ENCODE data around the gene RAB1B.
"Not testable (repeated sequence)": the region's sequence is repeated elsewhere in the genome, so short reads cannot be mapped to it uniquely, and the experiment has no call there.

The RAB1B gene

DNA sequence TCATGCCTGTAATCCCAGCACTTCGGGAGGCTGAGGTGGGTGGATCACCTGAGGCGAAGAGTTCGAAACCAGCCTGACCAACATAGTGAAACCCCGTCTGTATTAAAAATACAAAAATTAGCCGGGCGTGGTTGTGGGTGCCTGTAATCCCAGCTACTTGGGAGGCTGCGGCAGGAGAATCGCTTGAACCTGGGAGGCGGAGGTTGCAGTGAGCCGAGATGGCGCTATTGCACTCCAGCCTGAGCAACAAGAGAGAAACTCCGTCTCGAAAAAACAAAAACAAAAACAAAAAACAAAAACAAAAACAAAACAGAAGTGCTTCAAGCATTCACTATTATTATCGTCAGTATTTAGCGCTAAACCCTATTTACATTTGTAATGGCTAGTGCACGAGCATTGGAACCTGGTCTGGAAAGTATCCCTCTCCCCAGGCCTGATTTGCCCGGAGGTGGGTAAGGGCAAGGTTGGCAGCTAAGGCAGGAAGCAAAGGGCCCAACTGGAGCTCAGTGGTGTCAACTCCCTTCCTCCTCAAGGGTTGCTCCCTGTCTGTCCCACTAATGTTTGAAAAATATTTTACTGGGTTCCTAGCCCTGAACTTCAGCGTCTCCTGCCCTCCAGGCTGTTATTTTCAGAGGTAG, 42.5 kb downstream of the RAB1B start:
- H3K36me3 Mint-ChIP-seq (ENCODE audit: low read depth); H3K27me3 Mint-ChIP-seq (ENCODE audit: low read depth); H3K4me3 Mint-ChIP-seq; H3K9me3 Mint-ChIP-seq; H3K4me1 Mint-ChIP-seq (ENCODE audit: low read depth): not testable (repeated sequence)
- peak overlapping the region; percentile 15 for H3K27ac Mint-ChIP-seq

DNA sequence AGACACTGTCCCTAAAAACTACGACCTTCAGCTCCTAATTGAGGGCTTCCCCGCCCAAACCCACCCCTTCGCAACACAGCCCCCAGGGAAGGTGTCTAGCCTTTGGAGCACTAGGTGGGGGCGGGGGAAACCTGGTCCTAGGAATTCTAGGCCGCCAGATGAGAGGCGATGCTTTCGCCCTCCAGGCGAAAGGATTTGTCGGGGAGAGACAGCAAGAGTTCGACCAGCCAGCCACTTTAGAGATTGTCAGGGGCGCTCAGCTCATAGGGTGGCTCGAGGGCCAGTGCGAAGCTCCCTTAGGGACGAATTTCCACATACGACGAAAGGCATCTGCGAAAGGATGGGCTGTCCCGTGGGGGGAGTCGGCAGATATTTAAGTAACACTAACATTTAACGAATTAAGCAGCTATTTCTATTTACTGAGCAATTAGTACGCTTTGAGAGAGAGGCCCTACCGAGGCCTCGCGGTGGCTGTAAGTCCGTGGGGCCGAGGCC, 43.1 kb downstream of the RAB1B start:
- H3K4me3 Mint-ChIP-seq, result peak overlapping the region; percentile 88
- peak overlapping the region; percentile 93 for H3K27ac Mint-ChIP-seq

DNA sequence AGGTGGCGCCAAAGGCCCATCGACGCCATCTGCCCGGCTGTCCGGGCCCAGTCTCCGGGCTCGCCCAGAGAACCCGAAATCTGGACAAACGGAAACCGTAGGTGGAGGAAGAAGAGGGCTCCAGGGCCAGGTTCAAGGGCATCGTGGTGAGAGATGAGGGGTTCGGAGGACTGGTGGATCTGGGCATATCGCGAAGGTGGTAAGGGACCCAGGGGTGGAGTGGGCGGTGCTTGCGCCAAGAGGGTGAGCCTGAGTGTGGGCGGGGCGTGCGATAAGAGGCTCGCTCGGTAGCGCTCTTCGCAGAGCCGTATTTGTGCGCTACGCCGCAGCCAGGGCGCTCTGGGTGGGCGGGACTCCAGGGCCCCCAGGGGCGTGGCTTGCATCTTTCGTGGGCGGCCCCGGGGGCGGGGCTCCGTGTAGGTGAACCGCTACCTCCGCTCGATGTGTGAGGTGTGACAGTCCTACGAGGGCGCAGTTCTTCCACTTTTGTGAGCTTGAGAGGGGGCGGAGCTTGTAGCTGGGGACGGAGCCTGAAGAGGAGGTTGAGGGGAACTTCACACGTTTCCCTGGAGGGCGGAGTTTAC, 43.6 kb downstream of the RAB1B start:
- H3K36me3 Mint-ChIP-seq (ENCODE audit: low read depth), result no peaks in the 10 kb centered on the region
- H3K27ac Mint-ChIP-seq, result peak overlapping the region; percentile 93
- peaks cover 9% of the 10 kb centered on the region for H3K27me3 Mint-ChIP-seq (ENCODE audit: low read depth)
- H3K4me3 Mint-ChIP-seq, result peak overlapping the region; percentile 88
- no peaks in the 10 kb centered on the region for H3K9me3 Mint-ChIP-seq
- peaks cover 6% of the 10 kb centered on the region for H3K4me1 Mint-ChIP-seq (ENCODE audit: low read depth)

More for the DNA sequence above, 43.1 kb downstream of the RAB1B start:
- Mint-ChIP-seq H3K9me3 (no peaks in the 10 kb centered on the region), H3K4me1 (ENCODE audit: low read depth) (peaks cover 6% of the 10 kb centered on the region), H3K27me3 (ENCODE audit: low read depth) (peaks cover 9% of the 10 kb centered on the region), H3K36me3 (ENCODE audit: low read depth) (no peaks in the 10 kb centered on the region)

DNA sequence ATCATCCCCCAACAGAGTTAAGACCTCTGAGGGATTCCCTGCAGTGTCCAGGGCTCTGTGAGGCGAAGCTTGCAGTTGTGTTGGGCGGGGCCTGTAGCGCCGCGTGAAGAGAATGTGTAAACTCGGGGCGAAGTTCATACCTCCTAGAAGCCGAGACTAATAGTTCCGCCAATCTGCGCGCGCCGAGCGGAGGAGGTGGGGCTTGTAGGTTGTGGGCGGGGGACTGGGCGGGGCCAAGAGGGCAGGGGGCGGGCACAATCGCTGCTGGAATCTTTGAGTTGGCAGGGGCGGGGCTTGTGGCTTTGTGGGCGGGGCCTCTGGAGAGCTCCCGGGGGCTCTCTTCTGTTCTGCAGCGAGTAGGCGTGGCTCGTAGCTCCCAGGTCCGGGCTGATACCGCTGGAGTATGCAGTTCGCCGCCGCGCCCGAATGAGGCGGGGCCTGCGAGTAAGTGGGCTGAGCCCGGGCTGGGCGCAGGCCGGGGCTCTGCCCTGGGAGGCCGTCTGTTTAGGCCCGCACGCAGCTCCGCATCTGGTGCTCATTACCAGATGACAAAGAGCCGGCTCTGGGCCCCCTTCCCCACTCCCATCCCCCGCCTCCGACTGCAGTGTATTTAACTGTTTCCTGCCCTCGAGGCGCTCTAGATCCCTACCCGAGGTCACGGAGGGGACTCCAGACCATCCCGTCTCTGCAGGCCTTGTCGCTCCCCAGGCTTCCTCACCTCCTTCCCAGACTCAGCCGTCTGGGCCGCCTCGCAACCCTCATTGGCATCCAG, 44.3 kb downstream of the RAB1B start:
- H3K4me1 Mint-ChIP-seq (ENCODE audit: low read depth), result peaks cover 10% of the 10 kb centered on the region
- H3K27ac Mint-ChIP-seq, result peak overlapping the region; percentile 93
- peaks cover 5% of the 10 kb centered on the region for H3K27me3 Mint-ChIP-seq (ENCODE audit: low read depth)
- no peaks in the 10 kb centered on the region for H3K9me3 Mint-ChIP-seq
- peak overlapping the region; percentile 88 for H3K4me3 Mint-ChIP-seq
- no peaks in the 10 kb centered on the region for H3K36me3 Mint-ChIP-seq (ENCODE audit: low read depth)

DNA sequence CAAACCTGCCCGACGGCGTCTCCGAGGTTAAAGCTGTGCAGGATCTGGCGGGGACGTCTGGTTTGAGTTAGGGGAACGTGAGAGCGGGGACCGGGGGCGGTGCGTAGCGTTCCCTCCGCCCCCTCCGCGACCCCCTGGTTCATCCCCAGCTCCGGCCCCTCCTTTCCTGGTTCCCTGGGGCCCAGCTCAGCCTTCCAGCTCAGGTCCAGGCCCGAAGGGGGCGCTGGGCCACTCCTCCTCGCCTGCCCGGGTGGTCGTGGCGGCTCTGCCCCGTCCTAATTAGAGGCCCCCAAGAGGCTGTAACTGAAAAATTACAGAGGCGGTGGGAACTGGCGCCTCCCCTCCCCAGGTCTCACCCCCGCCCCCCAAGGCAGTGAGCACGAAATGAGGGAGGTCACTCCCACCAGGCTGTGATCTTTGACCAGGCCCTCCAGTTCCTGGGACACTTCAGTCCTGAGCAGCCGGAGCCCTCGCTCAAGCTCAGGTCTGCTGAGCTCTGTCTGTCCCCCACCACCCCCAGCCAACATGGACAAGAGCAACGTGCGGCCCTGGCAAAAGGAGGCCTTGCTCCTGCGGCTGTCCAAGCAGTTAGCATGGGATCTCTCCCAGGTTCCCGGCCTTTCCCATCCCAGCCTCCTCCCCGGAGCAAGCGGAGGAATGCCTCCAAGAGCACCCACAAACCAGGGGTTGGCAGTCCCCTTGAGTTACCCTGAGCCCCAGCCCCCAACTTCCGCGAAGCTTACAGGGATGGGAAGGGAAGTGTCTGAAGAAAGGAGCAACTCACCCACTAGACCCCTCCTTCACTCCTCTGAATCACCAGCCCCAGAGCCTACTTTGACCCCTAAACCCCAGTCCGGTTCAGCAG, 45.1 kb downstream of the RAB1B start:
- Mint-ChIP-seq H3K27me3 (ENCODE audit: low read depth) (peaks cover 4% of the 10 kb centered on the region), H3K9me3 (no peaks in the 10 kb centered on the region), H3K4me3 (peak overlapping the region; percentile 88), H3K27ac (peak overlapping the region; percentile 93), H3K36me3 (ENCODE audit: low read depth) (no peaks in the 10 kb centered on the region), H3K4me1 (ENCODE audit: low read depth) (peaks cover 18% of the 10 kb centered on the region)

GRCh38 chr11:66314186-66314501, 45.7 kb downstream of the RAB1B start:
- Mint-ChIP-seq H3K27ac (peak overlapping the region; percentile 41), H3K27me3 (ENCODE audit: low read depth) (peaks cover 7% of the 10 kb centered on the region), H3K4me3 (peak overlapping the region; percentile 53), H3K4me1 (ENCODE audit: low read depth) (peaks cover 23% of the 10 kb centered on the region), H3K36me3 (ENCODE audit: low read depth) (peaks cover 3% of the 10 kb centered on the region), H3K9me3 (no peaks in the 10 kb centered on the region)

DNA sequence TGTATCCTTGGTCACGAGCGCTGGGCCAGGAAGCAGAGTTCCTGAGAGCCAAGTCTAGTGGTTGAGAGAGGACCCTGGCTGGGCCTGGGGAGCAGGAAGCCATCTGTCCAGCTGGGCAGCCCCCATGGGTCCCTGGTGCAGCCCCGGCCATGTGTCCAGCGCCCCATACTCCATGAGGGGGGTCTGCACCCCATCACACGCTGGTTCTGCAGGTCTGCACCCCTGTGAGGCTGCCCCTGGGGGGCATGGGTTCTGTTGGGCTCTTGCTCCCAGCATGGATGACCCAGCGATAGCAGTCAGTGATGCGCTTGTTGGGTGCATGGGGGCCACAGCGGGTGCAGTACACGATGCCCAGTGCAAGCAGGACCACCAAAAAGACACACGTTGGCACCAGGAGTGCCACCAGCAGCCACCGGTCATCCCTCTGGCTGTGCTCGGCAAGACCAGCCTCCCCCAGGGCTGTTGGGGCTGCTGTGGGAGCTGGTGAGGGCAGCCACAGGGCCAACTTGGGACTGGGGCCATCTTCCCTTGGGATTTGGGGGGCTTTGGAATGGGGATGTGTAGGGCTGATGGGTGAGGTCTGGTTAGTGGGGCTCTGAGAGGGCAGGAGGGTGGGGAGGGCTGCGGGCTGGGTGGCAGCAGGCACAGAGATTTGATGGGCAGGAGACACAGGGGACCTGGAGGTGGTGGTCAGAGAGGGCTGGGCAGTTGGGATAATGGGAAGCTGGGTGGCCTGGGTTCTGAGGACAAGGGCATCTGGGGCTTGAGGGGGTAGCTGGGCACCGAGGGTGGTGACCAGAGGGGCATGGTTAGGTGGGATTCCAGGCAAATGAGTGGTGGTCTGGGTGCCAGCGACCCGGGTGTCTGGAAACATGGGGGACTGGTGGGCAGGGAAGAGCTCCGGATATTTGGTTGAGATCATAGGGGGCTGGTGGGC, 46.4 kb downstream of the RAB1B start:
- Mint-ChIP-seq H3K9me3 (no peaks in the 10 kb centered on the region), H3K4me3 (peak overlapping the region; percentile 5), H3K27me3 (ENCODE audit: low read depth) (peaks cover 7% of the 10 kb centered on the region), H3K4me1 (ENCODE audit: low read depth) (peaks cover 25% of the 10 kb centered on the region), H3K27ac (peak overlapping the region; percentile 34), H3K36me3 (ENCODE audit: low read depth) (peaks cover 3% of the 10 kb centered on the region)

GRCh38 chr11:66315498-66315885, 47.1 kb downstream of the RAB1B start:
- Mint-ChIP-seq H3K9me3 (no peaks in the 10 kb centered on the region), H3K4me3 (peak overlapping the region; percentile 5), H3K27me3 (ENCODE audit: low read depth) (peaks cover 7% of the 10 kb centered on the region), H3K36me3 (ENCODE audit: low read depth) (peaks cover 4% of the 10 kb centered on the region), H3K27ac (no peak overlapping the region), H3K4me1 (ENCODE audit: low read depth) (peaks cover 25% of the 10 kb centered on the region)

GRCh38 chr11:66315921-66316811, 47.7 kb downstream of the RAB1B start:
- Mint-ChIP-seq H3K27me3 (ENCODE audit: low read depth) (peaks cover 7% of the 10 kb centered on the region), H3K4me1 (ENCODE audit: low read depth) (peaks cover 25% of the 10 kb centered on the region), H3K9me3 (no peaks in the 10 kb centered on the region), H3K36me3 (ENCODE audit: low read depth) (peaks cover 4% of the 10 kb centered on the region), H3K27ac (no peak overlapping the region), H3K4me3 (no peak overlapping the region)

DNA sequence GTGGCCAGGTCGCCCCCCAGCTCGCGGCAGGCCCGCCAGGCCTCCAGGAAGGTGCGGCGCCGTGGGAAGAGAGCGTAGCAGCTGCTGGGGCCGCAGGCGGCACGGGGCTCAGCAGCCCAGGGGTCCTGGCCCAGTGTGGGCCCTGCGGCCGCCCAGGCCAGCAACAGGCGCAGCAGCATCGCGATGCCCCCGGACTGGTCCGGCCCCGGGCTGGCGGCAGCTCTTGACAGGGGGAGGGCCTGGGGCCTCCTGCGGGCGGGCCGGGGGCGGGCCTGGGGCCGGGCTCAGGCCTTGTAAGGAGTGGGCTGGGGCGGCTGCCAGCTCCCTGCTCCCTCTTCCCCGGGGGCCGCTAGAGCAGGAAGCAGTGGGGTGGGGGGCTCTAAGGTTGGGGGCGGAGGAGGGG, 48.4 kb downstream of the RAB1B start, which contains the start of gene CD248:
CD248 (minus strand) TSS at position 196 of the 403 bp plus-strand sequence; CDS start at position 179, 17 bp downstream.
- H3K27ac Mint-ChIP-seq, result peak within 1 kb of the TSS; percentile 38
- peaks cover 4% of the 10 kb centered on the region for H3K36me3 Mint-ChIP-seq (ENCODE audit: low read depth)
- peaks cover 25% of the 10 kb centered on the region for H3K4me1 Mint-ChIP-seq (ENCODE audit: low read depth)
- H3K4me3 Mint-ChIP-seq, result no peak within 1 kb of the TSS
- H3K9me3 Mint-ChIP-seq, result no peaks in the 10 kb centered on the region
- peaks cover 7% of the 10 kb centered on the region for H3K27me3 Mint-ChIP-seq (ENCODE audit: low read depth)

DNA sequence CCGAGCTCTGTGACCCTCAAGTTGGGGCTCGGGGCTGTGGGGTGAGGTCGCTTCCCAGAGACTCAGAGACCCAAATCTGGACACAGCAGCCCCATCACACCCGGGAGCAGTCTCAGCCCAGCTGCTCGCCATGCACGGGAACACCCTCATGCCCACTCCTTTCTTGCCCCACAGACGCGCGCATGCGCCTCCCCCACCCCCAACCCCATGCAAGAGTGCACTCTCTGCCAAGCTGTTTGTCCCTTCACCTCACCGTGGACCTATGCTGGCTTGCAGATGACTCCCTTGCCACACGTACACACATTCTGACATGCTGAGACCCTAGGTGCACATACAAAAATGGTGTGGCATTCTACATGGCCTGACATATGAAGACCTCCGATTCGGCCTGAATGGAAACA, 48.9 kb downstream of the RAB1B start:
- Mint-ChIP-seq H3K27ac (peak overlapping the region; percentile 38), H3K27me3 (ENCODE audit: low read depth) (peaks cover 7% of the 10 kb centered on the region), H3K4me1 (ENCODE audit: low read depth) (peaks cover 26% of the 10 kb centered on the region), H3K4me3 (no peak overlapping the region), H3K36me3 (ENCODE audit: low read depth) (peaks cover 4% of the 10 kb centered on the region), H3K9me3 (no peaks in the 10 kb centered on the region)

- peak overlapping the region; percentile 75 for H3K27ac Mint-ChIP-seq
- peaks cover 28% of the 10 kb centered on the region for H3K4me1 Mint-ChIP-seq (ENCODE audit: low read depth)
- H3K36me3 Mint-ChIP-seq (ENCODE audit: low read depth), result peaks cover 4% of the 10 kb centered on the region
- no peaks in the 10 kb centered on the region for H3K9me3 Mint-ChIP-seq
- H3K27me3 Mint-ChIP-seq (ENCODE audit: low read depth), result peaks cover 7% of the 10 kb centered on the region
- peak overlapping the region; percentile 14 for H3K4me3 Mint-ChIP-seq
Measured at GRCh38 chr11:66317723-66318599, 49.5 kb downstream of the RAB1B start.

All from T-helper 1 cell treated with Interleukin-12 subunit alpha and Interleukin-12 subunit beta and Interleukin-4 antibody, amounts not matched to agents 30 μg/mL and 1 μg/mL, for 36 hours (primary cell).